ENCODE measurements around the gene CARMIL1.

The CARMIL1 gene

GRCh38 chr6:25612666-25613065 lies 333.5 kb downstream of the CARMIL1 start:
- no peak for DNase-seq (ENCODE audit: low spot score)

DNA sequence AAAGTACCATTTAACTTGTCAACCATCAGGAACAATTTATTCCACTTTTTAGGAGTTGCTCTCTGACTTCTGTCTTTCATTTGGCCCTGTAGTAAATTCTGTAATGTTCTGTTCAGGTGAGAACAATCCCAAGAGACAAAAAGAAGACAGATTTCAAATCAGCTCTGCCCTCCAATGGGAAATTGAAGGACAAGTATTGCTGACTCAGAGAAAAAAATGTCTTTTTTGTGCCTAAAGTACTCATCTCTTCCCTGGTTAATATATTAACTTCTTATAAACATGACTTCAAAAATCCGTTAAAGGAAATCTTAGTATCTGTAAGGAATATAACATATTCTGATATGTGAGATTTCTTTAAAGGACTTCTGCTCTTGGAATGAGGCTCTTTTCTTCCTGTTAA lies 334.2 kb downstream of the CARMIL1 start:
- no peak for DNase-seq (ENCODE audit: low spot score)

- DNase-seq (ENCODE audit: low spot score): no peak
These were observed 334.9 kb downstream of the CARMIL1 start for GRCh38 chr6:25614052-25614451.

DNA sequence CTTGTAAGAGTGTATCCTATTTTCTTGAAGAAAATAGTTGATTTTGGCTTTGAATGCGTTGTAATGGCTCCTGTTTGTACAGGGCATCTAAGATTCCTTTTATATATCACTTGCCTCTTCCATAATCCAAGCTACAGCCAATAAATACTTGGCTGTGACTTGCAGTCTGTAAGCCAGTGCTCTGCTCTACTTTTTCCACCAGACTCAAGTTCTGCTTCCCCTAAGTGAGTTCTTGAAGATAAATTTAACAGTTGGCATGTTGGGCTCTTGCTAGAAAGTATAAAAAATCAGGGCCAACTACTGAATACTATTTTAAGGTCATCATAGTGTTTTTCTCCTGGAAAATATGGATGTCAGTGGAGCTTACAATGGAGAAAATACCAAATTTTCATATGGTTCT lies 336.3 kb downstream of the CARMIL1 start:
- DNase-seq (ENCODE audit: low spot score): no peak

DNA sequence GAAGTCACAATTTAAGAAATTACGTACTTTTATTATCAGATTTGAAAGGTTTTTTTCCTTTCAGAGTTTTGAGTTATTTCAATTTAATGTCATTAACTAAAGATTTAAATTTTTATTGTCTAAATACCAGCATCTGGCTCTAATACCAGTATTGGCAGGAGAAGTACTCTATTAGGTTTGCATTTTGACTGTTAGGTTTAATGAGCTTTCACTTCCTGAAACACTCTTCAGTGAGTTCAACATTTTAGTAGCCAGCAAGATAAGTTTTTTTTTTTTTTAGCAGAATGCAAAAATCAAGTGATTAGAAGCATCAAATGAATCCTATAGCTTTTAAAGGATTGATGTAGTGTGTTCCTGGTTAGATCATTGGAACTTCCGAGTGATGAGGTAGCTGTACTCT lies 338.8 kb downstream of the CARMIL1 start:
- no peak for DNase-seq (ENCODE audit: low spot score)

DNA sequence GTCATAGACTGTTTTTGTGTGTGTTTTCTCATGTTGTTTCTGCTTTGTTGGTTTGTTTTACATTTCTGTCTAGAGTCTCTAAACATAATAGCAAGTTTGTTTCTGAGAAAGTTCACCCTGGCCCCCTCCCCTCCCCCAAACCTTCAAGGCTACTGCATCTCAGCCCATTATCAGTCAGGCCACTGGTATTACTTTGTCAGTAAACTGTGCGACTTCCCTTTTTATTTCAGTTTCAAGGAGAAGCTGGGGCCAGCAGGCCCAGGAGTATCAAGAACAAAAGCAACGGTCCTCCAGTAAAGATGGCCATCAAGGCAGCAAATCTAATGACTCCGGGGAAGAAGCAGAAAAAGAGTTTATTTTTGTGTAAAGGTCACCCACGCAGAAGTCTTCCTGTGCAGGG lies 340.0 kb downstream of the CARMIL1 start:
- DNase-seq (ENCODE audit: low spot score): no peak

DNA sequence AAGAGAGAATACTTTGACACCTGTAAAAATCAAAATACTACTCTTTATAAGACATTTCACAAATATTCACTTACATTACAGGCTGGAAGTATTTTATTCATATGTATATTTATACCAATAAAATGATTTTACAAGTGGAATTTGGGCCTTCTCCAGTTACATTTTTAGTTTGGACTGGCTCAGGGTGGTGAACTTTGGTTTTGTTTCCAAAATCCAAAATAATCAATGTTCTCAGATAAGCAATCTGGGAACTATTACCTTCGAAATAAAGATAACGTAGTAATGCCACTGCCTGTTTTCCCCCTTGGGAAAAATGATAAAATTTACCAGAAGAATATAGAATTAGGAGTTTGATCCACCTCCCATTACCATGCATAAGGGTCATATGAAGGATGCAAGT lies 341.2 kb downstream of the CARMIL1 start:
- no peak for DNase-seq (ENCODE audit: low spot score)

GRCh38 chr6:25623065-25623464 lies 343.9 kb downstream of the CARMIL1 start:
- no peak for DNase-seq (ENCODE audit: low spot score)

- DNase-seq (ENCODE audit: low spot score): peak; percentile 30
These were observed 344.7 kb downstream of the CARMIL1 start for GRCh38 chr6:25623879-25624278.

- DNase-seq (ENCODE audit: low spot score): no peak
These were observed 347.8 kb downstream of the CARMIL1 start for GRCh38 chr6:25627001-25627400.

DNA sequence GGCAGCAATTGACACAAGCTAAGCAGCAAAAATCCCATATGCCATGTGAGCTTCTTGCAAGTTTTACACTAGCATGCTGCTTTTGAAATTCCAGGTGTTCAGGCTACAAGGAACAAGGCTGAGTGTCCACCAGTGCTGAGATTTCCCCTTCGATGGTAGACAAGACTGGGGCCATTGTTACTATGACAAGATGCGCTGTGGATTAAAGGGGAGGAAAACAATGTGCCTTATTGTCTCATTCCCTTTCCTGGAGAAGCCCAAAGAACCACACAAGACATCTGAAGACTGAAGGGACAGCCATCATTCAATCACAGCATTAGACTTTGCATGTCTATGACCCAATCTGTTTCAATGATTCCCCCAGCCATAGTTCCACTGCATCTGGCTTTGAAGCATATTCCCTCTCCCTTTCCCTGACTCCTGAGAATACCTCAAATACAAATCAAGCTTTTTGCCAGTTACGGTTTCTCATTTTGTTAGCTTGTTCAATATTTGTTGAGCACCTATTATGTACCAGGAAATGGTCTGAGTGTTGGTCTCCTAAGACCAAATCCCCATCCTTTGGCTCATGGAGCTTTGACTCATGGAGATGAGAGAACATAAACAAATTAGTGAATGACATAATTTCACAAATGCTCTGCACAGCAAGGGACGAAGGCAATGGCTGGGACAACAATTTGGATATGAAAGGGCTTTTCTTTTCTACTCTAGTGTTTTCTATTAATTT lies 349.5 kb downstream of the CARMIL1 start:
- DNase-seq (ENCODE audit: low spot score): no peak

- DNase-seq (ENCODE audit: low spot score): peak; percentile 40
These were observed 350.0 kb downstream of the CARMIL1 start for GRCh38 chr6:25629198-25629576.

DNA sequence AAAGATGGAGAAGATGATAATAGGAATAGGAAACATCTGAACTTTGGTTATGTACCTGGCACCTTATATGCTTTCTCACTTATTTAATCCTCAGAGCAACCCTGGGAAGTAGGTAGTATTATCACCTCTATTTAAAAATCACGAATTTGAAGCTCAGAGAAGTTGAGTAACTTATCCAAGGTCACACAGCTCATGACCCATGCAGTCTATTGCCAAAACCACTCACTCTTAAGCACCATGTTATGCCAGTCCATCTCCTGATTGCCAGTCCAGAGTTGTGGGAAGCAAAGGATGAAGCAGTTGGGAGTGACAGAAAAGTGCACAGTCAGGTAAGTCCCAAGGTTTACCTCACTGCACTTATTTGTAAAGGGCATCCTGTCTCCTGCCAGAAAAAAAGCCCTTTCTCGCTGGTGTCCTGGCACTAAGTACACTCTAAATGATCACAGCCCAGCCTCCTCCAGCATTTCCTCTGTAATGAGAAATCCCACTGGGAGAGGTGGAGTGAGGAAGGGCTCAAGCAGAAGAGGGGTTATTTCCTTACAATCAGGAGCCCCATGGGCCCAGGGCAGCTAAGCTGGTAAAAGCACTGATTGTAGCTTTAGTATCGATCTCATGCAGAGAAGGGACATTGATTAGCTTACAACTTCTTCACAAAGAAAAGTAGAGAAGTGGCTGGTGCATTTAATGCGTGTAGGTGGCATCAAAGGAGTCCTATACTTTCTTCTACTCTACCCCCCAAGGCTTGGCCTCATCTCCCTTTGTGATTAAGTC lies 351.5 kb downstream of the CARMIL1 start:
- no peak for DNase-seq (ENCODE audit: low spot score)

GRCh38 chr6:25635886-25636317 lies 356.7 kb downstream of the CARMIL1 start:
- no peak for DNase-seq (ENCODE audit: low spot score)

DNA sequence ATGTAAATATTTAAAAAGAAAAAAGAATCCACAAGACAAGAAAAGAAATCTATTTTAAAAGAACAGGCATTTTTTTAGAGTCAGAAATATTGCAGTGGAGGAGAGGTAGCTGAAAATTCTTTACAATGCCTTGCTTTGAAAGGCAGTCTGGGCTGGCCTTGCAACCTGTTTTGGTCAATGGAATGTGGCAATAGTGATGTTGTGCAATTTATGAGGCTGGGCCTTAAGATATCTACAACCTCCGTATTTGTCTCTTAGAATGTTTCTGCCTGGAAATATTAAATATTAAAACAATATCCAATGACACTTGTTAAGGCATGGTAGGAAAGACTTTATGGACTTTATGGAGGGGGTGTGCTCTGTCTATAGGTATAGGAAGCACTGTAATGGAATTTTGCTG lies 358.0 kb downstream of the CARMIL1 start:
- DNase-seq (ENCODE audit: low spot score): no peak

DNA sequence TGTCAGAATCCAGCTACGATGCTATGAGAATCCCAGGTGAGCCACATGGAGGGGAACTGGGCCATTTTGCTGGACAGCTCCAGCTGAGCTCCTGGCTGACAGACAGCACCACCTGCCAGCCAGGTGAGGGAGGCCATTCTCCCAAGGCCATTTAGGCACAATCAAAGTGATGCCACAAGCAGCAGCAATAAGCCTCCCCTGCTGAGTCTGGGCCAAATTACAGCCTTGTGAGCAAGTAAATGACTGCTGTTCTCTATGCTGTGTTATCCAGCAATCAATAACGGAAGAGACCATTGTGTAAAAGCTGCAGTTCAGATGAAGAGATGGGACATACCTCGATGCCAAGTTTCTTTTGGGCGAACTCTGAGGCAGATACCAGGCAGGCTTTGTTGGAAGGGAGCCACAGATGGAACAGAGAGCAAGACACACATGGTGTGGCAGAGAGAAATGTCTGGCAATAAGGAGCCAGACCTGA lies 358.8 kb downstream of the CARMIL1 start:
- DNase-seq (ENCODE audit: low spot score): no peak

- DNase-seq (ENCODE audit: low spot score): no peak
These were observed 360.5 kb downstream of the CARMIL1 start for GRCh38 chr6:25639653-25640052.

- DNase-seq (ENCODE audit: low spot score): no peak
These were observed 361.3 kb downstream of the CARMIL1 start for GRCh38 chr6:25640446-25640845.

DNA sequence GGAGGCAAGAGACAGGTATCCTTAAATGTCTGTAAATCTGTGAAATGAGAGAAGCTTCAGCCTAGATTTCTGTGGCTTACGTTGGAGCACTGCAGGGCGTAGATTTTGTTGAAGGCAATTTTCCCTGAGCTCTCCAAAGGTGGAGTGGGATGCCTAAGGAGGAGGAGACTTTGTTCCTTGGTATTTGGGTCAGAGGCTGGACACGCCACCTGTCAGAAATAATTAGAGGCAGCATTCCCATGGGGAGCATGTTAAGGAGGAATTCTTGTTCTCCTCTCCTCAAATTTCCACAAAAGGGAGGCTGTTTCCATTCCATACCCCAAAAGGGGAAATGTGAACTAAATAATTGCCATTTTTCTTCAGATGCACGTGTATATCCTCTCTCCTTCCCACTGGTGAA lies 361.7 kb downstream of the CARMIL1 start:
- DNase-seq (ENCODE audit: low spot score): no peak

DNA sequence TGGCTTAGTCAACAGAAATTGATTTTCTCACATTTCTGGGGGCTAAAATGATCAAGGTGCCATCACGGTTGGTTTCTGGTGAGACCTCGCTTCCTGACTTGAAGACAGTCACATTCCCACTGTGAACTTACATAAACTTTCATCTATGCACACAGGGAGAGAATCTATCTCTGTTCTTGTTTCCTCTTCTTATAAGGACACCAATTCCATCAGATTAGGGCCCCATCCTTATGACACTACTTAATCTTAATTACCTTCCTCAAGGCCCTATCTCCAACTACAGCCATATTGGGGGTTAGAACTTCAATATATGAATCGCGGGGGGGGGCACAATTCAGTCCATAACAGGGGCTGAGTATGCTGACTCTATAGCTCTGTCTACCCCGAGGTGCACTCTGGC lies 362.2 kb downstream of the CARMIL1 start:
- DNase-seq (ENCODE audit: low spot score): no peak

- no peak for DNase-seq (ENCODE audit: low spot score)
These were observed 362.9 kb downstream of the CARMIL1 start for GRCh38 chr6:25641940-25642666.

- DNase-seq (ENCODE audit: low spot score): no peak
These were observed 363.6 kb downstream of the CARMIL1 start for GRCh38 chr6:25642667-25643328.

Measured in SK-N-DZ (cell line).